MV-4-11 (cell line): Measurements from ENCODE around the gene ATOH8.
A peak's percentile ranks its signal among the peaks of the same experiment; 100 is the strongest.

Experiments
- DNase-seq: peaks from one replicate; lab custom pipeline; 2025; lab: John Stamatoyannopoulos, UW

The ATOH8 gene

DNA sequence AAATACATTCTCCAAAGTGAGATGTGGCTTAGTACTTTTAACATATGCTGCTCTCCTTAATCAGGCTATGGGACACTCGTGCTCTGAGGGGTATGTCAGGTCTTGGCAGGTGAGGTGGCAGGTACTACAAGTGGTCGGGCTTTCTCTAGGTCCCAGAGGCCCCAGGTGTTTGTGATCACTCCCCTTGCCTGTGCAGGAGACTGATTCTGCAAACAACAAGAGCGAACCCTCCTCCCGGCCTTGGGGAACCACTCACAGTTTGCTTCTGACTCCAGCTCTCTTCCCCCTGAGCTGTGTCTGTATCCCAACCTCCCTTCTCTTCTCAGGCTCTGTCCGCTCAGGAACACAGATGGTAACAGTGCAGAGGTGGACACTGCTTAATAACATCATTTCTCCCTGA, 48.1 kb downstream of the ATOH8 start:
- DNase-seq = no peak

DNA sequence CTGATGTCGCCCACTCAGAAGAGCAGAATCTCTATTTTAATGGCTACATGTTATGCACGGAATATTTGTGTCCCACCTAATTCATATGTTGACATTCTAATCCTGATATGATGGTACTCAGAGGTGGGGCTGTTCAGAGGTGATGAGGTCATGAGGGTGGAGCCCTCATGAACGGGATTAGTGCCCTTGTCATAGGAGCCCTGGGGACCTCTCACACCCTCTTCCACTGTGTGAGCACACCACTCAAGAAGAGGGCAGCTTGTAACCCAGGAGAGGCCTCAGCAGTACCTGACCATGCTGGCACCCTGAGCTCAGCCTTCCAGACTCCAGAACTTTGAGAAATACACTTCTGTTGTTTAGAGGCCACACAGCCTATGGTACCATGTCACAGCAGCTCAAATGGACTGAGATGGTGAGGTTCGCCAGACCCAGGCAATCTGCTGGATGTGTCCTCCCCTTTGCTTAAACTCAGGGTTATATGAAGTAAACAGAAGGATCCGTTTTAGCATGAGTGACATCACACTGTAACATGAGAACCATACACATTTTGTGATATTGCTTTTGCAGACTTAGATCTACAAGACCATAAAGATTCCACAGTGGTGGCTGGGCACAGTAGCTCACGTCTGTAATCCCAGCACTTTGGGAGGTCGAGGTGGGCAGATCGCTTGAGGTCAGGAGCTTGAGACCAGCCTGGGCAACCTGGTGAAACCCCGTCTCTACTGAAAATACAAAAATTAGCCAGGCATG, 48.7 kb downstream of the ATOH8 start:
- no peak for DNase-seq

DNA sequence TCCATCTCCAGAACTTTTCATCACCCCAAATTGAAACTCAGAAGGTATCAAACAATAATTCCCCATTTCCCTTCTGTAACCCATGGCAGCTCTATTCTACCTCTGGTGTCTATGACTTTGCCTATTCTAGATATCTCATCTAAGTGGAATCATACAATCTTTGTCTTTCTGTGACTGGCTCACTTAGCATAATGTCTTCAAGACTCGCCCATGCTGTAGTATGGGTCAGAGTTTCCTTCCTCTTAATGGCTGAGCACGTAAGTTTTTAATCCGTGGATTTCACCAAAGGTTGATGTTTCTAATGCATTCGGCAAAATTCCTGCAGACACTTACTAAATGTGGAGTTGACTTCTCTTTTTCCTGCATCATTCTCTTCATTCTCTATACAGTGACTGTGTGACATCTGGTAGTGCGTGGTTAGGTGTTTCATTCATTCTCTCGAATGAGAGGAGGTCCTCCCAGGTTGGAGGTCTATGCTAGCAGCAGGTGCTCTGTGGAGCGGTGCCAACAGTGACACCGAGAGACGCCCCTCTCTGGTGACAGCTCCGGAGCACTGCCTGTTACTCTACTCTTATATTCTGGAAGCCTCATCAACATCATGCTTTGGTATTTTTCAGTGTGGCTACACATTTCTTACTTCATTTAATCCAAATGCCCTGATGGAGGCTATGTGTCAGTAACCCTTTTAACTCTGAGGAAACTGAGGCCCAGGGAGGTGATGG, 50.1 kb downstream of the ATOH8 start:
- DNase-seq = no peak

DNA sequence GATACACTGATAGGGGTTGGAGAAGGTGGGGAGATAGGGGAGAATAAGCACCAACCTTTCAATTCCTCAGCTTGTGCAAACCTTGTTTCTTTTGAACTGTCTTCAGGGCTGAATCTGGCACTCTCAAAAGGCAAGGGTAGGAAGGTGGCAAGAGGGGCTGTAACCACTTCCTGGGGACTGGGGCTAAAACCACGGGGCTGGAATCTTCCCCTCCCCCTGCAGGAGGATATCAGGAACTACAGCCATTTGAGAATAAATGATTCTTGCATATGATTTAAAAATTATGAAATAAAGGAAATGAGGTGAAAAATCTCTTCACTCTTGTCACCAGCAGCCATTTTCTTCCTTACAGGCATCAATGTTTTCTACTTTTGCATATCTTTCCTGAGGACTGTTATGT, 50.8 kb downstream of the ATOH8 start:
- DNase-seq = no peak

DNA sequence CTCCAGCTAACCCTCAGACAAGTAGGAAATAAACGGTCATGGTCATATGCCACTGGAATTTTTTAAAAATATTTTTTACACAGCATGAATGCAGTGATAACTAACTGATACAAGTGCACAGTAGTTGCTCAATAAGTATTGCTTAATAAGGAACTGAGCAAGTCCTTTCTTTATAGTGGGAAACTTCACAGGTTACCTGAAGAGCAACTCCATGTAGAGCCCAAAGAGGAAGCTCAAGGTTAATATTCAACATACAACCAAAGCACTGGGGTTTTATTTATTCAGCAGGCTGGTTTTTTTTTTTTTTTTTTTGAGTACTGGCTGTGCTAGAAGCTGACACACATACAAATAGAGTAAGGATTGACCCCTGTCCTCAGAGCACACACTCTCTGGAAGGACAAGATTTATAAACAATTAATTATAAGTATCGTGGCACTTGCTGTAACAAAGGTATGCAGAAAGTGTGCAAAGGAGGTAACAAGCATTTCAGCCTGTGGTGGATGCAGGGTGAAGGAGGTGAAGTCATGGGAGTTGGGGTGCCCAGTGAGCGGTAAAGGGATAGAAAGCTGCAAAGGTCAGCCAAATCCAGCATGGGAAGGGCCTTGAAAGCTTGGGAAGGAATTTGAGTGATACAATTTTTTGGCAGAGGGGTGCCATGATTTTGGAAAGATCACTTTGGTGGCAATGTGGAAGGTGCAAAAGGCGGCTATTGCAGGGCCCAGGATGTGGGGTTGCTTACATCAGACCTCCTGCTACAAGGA, 52.7 kb downstream of the ATOH8 start:
- peak; percentile 59 for DNase-seq

DNA sequence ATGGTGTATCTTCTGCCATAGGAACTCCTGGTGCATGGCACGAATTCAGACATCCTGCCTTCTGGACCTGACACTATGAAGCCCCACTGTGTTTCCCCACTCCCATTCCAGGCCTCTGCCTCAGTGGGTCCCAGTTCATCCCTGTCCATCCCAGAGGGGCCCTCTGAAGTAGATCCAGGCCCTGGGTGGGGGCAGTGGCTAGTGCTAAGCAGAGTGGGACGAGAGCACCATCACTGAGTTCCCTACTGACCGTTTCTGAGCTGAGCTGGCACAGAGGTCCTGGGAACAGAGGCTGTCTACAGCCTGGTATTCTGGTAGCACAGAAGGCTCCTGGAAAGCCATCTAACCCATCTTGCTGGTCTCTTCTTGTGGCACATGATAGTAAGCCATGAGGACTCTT, 54.0 kb downstream of the ATOH8 start:
- DNase-seq = no peak

DNA sequence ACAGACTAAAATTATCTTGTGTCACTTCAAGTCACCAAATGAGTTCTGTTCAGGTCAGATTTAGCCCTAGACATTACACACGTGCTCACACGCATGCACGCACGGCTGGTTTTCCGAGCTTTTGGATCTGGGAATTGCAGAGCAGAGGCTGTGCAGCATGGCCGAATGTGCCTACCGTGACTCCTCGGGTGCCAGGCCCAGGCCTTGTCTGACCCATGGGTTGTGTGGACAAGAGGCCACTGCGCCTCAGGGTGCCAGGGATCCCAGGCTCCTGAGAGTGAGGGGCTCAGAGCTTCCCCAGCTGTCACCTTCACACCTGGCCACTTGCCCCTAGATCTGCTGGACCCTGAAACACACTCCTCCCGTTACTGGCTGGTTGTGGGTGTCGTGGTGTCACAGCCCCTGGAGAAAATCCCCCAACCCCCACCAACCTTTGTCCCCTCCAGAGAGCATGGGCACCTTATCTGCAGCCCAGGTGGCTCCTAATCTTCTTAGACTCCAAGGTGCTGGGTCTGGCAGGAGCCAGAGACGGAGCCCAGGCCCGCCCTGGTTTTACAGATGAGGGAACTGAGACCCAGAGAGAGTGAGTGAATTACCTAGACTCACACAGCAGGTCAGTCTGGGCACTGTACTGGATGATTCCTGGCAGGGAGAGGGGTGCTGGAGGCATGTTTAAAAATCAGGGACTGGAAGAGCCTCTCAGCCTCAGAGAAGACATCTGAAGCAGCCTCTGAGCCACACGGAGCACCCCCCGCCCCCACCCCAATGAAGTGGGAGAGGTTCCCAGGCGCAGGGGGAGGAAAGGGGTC, 56.8 kb downstream of the ATOH8 start:
- no peak for DNase-seq

DNA sequence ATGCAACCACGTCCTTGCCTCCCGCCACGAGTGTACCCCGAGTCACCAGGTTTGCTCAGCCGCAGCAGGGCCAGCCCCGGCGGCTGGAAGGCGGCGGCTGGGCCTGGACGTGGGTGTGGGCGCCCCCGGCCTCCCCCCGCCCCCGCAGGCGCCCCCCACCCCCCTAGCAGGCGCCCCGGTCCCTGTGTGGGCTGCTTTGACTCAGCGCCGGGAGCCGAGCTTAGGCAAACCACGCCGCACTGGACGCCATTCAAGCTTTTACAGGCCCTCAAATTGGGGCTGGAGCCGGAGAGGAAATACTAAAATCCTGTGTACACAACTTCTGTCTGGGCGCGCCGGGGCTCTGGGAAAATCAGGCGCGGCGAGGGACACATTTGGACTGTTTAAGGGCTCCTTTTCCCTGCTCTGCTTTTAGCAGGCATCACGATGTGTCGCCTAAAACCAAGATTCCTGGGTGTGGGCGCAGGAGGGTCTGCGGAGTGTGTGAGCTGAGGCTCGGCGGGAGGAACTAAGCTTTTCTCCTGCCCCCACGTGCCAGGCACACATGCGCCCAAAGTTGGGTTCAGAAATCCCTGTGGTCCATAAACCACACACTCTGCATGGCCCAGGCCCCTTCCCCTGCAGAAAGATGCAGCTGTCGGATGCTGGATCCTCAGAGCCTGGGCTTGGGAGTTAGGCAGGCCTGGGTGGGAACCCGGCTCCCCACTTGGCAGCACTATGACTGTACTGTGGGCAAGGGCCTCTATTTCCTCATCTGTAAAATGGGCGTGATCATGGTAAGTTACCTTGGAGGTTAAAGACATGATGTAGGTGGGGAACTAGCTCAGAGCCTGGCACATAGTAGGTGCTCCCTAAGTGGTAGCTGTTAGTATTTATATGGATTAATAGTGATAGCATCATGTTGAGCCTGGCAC, 57.6 kb downstream of the ATOH8 start:
- DNase-seq = no peak

DNA sequence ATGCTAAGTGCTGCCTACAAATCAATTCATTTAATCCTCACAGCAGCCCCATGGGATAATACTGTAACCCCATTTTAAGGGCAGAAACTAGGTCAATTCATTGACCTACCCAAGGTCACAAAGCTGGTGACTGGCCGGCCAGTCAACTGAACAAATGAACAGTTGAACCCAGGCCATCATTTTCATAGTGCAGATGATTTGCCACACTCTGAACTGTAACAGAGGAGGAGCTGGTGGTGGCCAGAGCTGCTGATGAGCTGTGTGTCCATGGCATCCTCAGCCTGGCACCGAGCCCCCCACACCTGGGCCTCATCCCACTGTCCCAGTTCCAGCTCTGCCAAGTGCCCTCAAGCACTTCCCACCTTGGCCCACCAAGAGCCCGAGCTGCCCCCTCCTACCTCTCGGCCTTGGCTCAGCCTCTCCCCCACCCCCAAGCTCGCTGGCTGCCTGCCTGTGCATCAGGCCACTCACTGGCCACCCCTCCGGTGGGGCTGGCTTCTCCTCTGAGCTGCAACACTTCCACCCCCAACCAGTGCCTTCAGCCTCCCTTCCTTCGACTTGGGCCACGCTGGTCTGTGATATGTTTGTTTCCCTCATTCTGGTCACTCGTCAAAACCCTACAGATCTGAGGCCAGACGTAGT, 58.4 kb downstream of the ATOH8 start:
- DNase-seq = no peak

DNA sequence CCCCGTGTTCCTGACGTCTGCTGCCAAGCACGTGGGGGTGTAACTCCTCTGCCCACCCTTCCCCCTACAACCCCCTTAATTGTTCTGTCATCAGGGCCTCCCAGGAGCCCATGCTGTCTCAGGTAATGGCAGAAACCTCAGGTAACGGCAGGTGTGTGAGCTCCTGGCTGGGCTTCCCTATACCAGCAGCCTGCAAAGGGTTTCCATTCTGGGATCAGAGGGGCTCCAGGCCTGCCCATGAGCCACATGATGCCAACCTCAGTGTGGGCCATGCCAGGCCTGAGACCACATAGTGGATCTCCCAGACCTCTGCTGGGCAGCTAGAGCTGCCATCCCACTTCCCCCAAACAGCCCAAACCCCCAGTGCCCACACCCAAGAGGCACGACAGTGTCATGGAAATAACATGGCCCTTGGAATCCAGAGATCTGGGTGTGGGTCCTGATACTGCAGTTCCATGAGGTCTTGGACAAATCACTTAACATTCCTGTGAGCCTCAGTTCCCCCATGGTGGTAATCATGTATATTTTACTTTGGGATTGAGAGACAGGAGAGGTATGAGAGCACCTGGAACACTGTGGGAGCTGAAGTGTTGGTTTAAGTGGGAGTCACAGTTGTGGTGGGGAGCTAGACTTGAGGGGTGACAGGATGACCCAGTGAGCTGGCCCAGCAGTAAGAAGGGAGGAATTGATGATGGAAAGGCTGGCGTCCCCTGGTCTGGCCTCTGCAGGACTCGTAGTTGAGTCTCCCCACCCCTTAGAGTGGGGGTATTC, 59.6 kb downstream of the ATOH8 start:
- no peak for DNase-seq

DNA sequence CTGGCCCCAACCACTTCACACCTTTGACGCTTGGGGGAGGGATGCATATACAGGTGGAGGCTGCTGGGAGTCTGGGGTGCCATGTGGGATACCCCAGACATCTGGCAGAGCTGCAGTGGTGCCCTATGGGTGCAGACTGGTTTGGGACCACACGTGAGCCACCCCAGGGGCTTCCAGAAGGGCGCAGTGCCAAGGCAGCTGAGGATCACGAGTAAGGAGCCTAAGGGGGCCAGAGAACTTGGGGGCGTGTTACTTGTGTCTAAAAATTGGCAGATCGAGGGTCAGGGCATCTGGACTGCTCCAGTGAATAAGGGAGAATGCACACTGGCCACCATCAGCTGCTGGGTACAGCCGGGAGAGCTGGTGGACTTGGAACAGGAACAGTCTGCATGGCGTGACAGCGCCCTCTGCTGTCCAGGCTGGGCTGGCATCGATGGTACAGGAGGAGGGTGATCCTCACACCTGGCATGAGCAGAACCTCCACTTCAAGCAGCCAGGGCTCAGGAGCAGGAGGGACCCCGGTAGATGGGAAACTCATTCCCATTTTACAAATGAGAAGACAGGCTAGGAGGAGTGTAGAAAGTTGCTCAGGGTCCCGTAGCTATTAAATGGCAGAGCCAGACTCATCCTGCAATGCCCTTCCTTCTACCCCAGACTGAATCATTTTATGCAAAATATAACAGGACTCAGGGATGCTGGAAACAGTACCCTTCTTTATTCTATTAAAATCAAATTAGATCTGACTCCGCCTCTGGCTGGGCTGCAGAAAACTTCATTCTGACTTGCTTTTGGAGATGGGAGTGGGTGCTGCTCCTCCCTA, 60.4 kb downstream of the ATOH8 start:
- peak; percentile 68 for DNase-seq

DNA sequence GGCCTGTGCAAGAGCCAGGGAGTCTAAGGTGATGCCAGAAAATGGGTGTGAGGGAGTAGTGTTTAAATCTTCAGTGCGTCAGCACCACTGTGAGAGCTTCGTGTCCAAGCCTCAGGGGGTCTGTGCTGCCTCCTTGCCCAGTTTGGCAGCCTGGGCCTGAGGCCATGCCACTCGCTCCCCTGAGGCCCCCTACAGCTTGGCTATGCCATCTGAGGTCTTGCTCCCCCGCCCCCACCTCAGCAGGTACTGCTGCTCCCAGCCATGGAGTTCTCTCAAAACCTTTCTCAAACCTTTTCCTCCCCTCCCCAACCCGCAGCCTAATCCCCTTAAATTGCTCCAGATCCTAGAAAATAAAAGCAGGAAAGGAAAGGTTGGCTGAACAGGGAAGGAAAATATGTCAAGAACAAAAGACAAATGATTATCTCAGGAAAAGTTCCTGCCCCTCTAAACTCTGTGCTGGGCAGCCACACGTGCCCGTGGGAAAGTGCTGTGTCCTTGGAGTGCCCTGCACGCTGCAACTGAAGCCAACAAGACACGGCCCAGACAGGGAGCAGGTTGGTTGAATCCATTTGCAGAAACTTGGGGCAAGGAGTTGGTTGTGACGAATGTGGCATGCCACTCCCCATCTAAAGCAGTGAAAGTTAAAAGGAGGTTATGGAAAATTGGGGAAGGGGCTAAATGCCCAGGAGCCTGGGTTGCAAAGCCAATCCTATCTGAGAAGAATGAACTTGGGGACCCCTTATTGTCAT, 61.2 kb downstream of the ATOH8 start:
- no peak for DNase-seq

DNA sequence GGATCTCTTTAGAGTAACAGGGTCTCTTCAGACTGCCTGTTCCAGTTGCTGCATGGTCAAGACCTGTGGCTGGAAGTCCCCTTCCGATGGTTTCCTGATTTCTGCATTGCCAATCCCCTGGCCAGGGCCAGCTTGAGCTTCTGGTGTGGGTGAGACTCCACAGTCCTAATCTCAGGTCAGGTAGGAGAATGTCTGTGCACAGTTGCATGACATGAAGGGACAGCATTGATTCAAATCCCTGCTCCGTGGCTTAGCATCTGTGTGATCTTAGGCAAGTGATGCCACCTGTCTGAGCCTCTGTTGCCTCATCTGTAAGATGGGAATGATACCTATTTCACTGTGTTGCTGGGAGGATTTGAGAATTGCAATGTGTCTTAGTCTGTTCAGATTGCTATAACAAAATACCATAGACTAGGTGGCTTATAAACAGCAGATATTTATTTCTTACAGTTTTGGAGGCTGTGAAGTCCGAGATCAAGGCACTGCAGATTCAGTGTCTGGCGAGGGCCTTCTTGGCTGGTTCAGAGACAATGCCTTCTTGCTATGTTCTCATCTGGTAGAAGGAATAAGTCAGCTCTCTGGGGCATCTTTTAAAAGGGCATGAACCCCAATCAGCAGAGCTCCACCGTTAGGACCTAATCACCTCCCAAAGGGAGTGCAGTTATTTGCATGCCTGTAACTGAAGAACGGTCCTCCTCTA, 66.2 kb downstream of the ATOH8 start:
- no peak for DNase-seq

DNA sequence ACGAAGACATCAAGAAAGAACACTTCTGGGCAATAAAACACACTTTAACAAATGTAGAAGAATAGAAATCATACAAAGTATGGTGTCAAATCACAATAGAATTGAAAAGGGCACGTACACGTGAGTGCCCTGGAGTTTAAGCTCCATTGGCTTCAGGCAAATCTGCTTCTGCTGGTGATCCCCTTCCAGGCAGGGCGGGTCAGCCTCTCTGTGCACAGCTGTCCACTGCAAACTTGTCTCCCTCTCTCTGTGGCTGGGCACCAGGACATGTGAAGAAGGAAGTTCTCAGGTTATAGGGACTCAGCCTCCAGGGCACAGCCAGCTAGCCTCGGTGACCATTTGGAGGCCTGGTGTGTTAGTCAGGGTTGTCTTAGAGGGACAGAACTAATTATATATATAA, 69.0 kb downstream of the ATOH8 start:
- DNase-seq = no peak

DNA sequence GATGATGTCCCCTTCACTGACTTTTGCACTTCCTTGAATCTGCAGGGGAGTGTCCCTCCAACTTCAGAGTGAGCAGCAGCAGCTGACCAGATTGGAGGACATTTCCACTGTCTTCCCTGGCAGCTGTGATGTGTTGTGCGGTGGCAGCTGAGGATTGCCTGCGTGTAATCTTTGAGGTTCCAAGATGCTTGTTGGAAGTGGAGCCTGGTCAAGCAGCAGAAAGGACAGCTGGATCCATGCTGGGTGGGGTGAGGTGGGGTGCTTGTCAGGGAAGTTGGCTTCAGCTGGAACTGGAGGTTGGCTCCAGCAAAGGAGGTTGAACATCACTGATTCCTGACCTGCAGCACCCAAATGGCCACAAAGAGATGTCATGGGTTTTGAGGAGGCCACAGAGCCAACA, 70.2 kb downstream of the ATOH8 start:
- DNase-seq = no peak

DNA sequence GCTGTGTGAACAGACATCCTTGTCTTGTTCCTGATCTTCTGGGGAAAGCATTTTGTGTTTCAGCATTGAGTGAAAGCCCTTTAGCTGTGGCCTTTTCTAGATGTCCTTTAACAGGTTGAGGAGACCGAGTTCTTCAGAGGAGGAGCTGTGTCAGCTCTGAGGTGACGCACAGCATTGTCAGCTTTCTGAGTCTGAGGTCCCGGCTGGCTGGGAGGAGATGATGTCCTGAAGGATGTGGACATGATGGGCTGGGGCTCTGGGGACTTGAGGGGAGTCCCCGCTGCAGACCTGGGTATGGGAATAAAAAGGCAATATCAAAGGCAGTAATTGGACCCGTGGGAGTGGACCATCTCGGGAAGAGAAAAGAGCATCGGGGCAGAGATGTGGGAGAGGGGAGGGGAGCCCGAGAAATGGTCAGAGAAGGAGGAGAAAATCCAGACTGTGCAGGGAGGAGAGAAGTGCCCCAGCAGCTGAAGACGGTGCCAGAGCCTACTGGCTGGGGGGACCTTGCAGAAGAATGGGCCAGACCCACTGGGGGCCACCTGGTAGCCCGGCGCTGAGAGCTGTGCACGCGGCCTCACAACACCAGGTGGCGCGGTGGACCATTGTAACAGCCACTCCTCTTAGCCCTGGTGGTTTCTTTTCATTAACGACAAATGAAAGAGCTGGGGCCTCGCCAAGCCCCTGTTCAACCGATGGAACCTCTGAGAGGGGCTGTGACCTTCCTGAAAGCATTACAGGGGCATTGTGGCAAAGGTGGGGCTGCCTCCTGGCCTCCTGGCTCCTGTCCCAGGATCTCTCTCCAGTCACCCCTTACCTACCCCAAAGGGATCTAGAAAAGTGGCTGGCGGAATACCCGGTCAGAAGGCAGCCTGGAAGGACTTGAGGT, 73.4 kb downstream of the ATOH8 start:
- DNase-seq = peak; percentile 22
